GM21381 (cell line): ENCODE results near the gene PKHD1.

Experiments
- ATAC-seq: cut with Tn5 transposase; IDR thresholded peaks from one replicate; pipeline ENCODE4 v1.9.1; 2021; ENCODE audit warnings: mild to moderate bottlenecking, moderate library complexity; ENCODE audit not compliant: unreplicated experiment

Gene PKHD1

GRCh38 chr6:52104979-52105378 is 17.6 kb upstream of the PKHD1 start:
- ATAC-seq, result no peak

GRCh38 chr6:52103623-52104022 is 16.2 kb upstream of the PKHD1 start:
- ATAC-seq, result no peak

DNA sequence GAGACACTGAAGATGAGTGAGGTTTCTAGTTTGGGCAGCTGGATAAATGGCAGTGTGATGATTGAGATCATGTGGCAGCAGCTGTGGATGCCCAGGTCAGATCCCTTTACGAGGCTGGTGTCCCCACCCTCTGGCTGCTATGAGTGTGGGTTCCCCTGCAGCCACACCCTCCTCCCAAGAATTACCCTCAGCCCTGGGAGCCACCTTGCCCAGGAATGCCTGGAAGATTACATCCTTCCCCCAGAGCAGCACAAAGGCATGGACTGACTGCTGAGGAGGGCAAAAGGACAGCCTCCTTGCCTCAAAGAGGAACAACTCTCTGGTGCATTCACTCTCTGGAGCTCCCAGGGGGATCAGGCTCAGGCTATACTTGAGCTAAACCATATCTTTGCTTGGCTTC is 15.0 kb upstream of the PKHD1 start:
- ATAC-seq, result no peak

- ATAC-seq, result no peak
Measured at GRCh38 chr6:52098721-52099120, 11.3 kb upstream of the PKHD1 start.

DNA sequence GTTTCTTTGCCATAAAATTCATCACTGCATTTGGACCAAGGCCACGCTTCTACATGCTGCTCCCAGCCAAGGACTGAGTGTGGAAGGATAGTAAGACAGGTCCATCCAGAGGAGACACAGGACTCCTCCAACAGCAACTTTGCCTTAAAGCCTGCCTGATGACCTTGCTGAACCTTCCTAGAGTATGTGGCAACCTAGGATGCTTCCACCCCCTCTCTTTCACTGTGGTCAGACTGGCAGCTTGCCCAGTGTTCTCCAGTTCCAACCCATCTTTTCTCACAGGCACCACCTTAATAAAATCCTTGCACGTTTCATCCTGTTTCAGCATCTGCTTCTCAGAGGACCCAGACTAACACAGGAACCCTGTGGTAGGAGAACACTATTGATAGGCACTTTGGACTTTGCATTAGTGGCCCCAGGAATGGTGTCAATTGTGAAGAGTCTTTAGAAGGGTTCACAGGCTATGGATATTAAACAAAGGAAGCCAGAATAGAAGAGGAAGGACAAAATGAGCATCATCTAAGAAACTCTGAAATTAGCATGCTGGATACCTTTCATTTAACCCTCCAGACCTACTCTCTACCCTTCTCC is 2.4 kb upstream of the PKHD1 start:
- ATAC-seq, result no peak

- no peak for ATAC-seq
Measured at GRCh38 chr6:52086741-52087140, 672 bp downstream of the PKHD1 start.

DNA sequence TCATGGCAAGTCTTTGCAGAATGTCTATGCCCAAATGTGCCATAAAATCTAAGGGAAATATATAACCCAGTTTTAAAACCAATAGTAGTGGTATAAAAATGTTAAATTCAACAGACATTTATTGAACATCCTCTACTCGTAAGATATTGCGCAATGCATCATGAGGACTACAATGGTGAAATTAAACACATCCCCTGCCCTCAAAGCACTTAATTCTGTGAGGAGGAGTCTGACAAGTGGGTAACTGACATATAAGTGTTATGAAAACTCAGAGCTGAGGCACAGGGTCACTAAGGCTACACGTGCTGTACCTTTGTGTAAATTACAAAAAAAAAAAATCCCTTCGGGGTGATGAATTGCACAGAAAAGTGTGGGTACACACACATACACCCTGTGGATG is 6.2 kb downstream of the PKHD1 start:
- ATAC-seq, result no peak

- ATAC-seq, result no peak
Measured at GRCh38 chr6:52077961-52078625, 9.3 kb downstream of the PKHD1 start.

GRCh38 chr6:52077180-52077884 is 10.1 kb downstream of the PKHD1 start:
- no peak for ATAC-seq

GRCh38 chr6:52076791-52077179 is 10.6 kb downstream of the PKHD1 start:
- ATAC-seq, result no peak

- ATAC-seq, result no peak
Measured at GRCh38 chr6:52074716-52075115, 12.7 kb downstream of the PKHD1 start.

- ATAC-seq, result no peak
Measured at GRCh38 chr6:52074155-52074554, 13.3 kb downstream of the PKHD1 start.

DNA sequence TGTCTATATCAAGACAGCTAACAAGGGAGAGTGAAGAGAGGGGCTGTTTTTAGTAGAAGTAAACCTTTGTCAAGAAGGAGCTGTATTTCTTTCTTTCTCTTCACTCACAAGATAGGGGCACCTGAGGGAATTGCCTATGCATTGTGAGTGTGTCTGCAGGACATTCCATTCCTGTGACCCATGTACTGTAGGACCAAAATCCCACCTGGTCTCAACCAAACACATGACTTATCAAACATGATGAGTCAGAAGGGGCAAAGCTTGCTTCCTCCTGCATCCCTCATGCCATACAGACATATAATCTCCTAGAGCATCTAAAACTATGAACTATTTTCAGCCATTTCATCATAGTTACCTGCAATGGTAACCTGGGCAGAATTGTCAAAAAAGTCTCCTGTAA is 21.8 kb downstream of the PKHD1 start:
- ATAC-seq, result no peak

DNA sequence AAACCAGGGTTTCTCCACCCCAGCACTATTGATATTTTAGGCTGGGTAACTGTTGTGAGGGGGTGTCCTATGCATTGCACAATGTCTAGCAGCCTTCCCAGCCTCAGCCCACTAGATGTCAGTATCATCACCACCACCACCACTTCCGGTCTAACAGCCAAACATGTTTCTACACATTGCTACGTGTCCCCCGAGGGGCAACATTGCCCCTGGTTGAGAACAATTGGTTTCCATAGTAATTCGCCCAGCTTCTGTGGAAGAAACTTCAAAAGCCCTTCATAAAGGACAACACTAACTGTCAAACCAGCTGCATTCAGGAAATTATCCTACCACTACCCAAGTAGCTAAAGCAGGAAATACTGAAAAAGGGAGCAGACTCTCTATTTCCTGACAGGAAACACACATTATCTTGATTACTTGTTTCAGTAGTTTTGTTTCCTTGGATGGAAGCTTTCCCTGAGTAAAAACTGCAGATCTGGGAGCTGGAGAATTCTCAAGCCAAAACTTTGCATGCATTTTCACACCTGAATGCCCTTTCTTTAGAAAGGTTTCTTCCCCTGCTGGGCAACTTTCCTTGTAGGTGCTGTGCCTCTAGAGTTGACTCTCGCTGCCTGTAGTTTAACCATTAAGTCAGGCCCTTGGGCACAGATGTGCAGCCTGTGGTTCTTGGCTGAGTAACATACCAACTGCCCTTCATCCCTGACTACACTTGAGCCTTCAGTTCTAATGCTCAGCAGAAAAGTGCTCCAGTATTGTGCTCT is 23.6 kb downstream of the PKHD1 start:
- peak; percentile 100 for ATAC-seq

DNA sequence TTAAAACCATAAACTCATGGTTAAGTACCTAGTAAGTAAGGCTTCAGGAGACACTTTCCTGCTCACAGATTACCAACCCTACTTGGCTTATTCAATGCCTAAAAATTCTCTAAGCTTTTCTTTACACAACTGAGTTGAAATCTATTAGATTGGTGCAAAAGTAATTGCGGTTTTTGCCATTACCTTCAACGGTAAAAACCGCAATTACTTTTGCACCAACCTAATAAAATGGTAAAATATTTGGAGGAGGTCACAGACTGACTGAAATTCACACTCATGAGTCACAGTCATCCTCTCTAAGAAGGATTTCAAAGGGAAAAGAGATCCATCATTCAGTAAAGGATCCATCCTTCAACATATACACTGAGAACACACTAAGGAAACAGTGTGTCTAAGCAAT is 25.9 kb downstream of the PKHD1 start:
- ATAC-seq, result no peak

- no peak for ATAC-seq
Measured at GRCh38 chr6:52059821-52060220, 27.6 kb downstream of the PKHD1 start.

GRCh38 chr6:52055451-52055850 is 32.0 kb downstream of the PKHD1 start:
- ATAC-seq, result no peak

DNA sequence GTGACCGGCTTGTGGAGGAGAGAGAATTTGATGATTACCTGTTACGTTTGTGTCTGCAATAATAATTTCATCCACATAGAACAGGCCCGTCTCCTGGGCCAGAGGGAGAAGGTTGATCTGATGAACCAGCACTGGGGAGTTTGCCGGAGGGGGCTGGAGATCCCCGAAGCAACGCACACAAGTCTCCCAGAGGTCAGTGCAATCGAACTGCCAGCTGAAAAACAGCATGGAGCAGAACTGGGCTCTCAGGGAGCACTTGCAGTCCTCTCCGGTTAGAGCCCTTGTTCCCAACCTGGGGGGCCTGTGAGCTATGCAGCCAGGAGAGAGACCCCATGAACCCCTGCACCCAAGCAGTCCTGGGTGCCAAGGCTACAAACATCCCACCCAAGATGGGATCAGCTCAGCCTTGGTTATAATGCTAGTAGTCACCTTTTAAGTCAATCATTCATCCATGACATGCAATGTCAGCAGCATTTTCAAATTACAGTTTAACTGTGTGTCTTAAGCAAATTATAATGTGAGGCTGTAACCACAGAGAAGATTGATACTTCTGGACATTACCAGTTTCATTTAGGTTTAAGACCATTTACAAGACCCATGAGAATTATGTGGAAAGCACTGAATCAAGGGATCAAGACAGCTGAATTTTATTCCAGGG is 34.2 kb downstream of the PKHD1 start:
- no peak for ATAC-seq

DNA sequence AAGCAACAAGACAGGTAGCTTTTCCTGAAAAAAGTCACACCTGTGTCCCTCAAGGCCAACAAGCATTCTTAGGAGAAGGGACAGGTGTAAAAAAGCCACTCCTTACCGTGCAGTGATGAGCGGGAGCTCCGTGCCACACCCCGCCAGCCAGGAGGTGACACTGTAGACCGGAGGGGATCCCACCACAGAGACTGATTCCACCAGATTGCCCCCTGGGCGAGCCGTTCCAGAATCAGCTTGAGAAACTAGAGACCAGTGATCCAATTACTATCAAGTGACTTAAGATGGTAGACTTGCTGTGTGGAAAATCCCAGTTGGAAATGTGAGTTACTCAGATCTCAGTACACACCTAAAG is 37.4 kb downstream of the PKHD1 start:
- ATAC-seq, result no peak

DNA sequence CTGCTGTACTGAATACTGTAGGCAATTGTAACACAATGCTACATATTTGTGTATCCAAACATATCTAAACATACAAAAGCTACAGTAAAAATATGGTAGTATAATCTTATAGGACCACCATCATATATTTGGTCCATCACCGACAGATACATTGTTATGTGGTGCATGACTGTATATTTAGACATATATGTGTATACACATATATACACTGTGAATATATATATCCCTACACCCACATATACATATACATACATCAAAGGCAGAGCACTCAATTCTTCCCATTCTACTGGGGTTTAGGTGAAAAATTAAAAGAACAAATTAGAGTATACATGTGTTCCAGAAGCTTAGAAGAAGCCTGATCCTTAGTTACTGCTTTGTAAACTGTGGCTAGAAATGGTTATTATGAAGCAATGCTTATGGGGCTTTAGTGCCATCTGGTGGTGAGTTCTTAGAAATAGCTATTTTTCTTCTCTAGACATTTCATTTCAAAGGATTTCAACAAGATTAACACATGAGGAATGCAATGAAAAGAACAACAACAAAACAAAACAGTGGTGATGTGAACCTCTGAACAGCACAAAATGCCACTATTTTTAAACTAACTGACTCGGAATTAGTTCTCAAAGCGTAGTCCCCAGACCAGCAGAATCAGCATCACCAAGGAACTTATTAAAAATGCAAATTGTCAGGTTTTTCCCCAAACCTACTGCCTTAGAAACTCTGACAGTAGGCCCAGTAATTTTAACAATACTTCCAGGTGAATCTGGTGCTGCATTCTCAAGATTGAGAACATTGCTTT is 38.0 kb downstream of the PKHD1 start:
- peak; percentile 59 for ATAC-seq
